HG03060 (cell line): ENCODE data around the gene EGLN2.
"Not testable (repeated sequence)": the region's sequence is repeated elsewhere in the genome, so short reads cannot be mapped to it uniquely, and the experiment has no call there.

Experiments used
- ATAC-seq: cut with Tn5 transposase; IDR thresholded peaks from one replicate; pipeline ENCODE4 v1.9.1; 2021; ENCODE audit warnings: low read depth, moderate number of reproducible peaks; ENCODE audit not compliant: unreplicated experiment

Gene EGLN2

GRCh38 chr19:40801426-40802299 lies 2.7 kb downstream of the EGLN2 start:
- ATAC-seq, result no peak

- no peak for ATAC-seq
Observed at GRCh38 chr19:40802300-40803169, 3.5 kb downstream of the EGLN2 start.

GRCh38 chr19:40803170-40803856 lies 4.3 kb downstream of the EGLN2 start:
- no peak for ATAC-seq

- ATAC-seq, result no peak
Observed at GRCh38 chr19:40803857-40804782, 5.1 kb downstream of the EGLN2 start.

GRCh38 chr19:40804783-40805242 lies 5.8 kb downstream of the EGLN2 start:
- ATAC-seq, result no peak

GRCh38 chr19:40805258-40805868 lies 6.4 kb downstream of the EGLN2 start:
- ATAC-seq, result no peak

- ATAC-seq, result no peak
Observed at GRCh38 chr19:40806423-40807146, 7.6 kb downstream of the EGLN2 start.

GRCh38 chr19:40807147-40808020 lies 8.4 kb downstream of the EGLN2 start:
- ATAC-seq, result no peak

GRCh38 chr19:40808021-40808325 lies 9.0 kb downstream of the EGLN2 start:
- ATAC-seq, result no peak

- no peak for ATAC-seq
Observed at GRCh38 chr19:40808497-40808896, 9.5 kb downstream of the EGLN2 start.

GRCh38 chr19:40809358-40810086 lies 10.5 kb downstream of the EGLN2 start:
- ATAC-seq, result no peak

GRCh38 chr19:40810160-40810559 lies 11.2 kb downstream of the EGLN2 start:
- no peak for ATAC-seq

GRCh38 chr19:40810649-40811408 lies 11.8 kb downstream of the EGLN2 start:
- not testable (repeated sequence) for ATAC-seq

GRCh38 chr19:40811478-40812341 lies 12.7 kb downstream of the EGLN2 start:
- no peak for ATAC-seq

- not testable (repeated sequence) for ATAC-seq
Observed at GRCh38 chr19:40812571-40812970, 13.6 kb downstream of the EGLN2 start.

GRCh38 chr19:40813182-40813581 lies 14.2 kb downstream of the EGLN2 start:
- ATAC-seq, result no peak
